Tibial nerve (tissue), 4 donors: ENCODE results near the gene ATOH8. TPM values are rescaled to one million over a fixed set of nuclear protein-coding genes. Genes with fewer than 3 reads are reported as not detected.

Source experiments
- DNase-seq, 2 donors: peaks; one replicate each; pipeline ENCODE4 v3.0.0-alpha.2; 2019; ENCODE audit warnings: low spot score in 2 of 2
- H3K27ac ChIP-seq, 4 donors: fragments of 200-600 bp; sonication (generic) in 3 of 4; one replicate each; pipeline ENCODE4 v1.5.1; 2017 to 2019; ENCODE audit warnings: mild to moderate bottlenecking in 1 of 4
- H3K27me3 ChIP-seq, 2 donors: fragments of 200-600 bp; sonication (generic) in 1 of 2; one replicate each; pipeline versions ENCODE4 v1.5.1 to v1.6.0; 2017 to 2019
- H3K36me3 ChIP-seq, 3 donors: fragments of 200-600 bp; sonication (generic); one replicate each; pipeline ENCODE4 v1.5.1; 2018 to 2019
- H3K4me1 ChIP-seq, 4 donors: fragments of 200-600 bp; sonication (generic) in 3 of 4; one replicate each; pipeline ENCODE4 v1.5.1; 2017 to 2019
- H3K4me3 ChIP-seq, 4 donors: fragments of 200-600 bp; sonication (generic) in 3 of 4; one replicate each; pipeline ENCODE4 v1.5.1; 2017 to 2019; ENCODE audit warnings: mild to moderate bottlenecking in 1 of 4, moderate library complexity in 1 of 4
- H3K9me3 ChIP-seq, 4 donors: fragments of 200-600 bp; sonication (generic) in 3 of 4; one replicate each; pipeline ENCODE4 v1.5.1; 2017 to 2019
- EP300 ChIP-seq, 2 donors: sonication (generic); formaldehyde crosslinking; IDR thresholded peaks; one replicate each; pipeline ENCODE4 v1.6.1; 2017; ENCODE audit warnings: antibody characterized with exemption in 2 of 2, mild to moderate bottlenecking in 1 of 2
- POLR2A ChIP-seq, 2 donors: fragments of 450-650 bp; IDR thresholded peaks; one replicate each; pipeline ENCODE4 v1.6.1; 2017; ENCODE audit warnings: antibody characterized with exemption in 2 of 2, mild to moderate bottlenecking in 2 of 2, moderate library complexity in 2 of 2
- WGBS, 2 donors: methylation state at CpG; one replicate each; pipeline ENCODE4 v1.1.5; 2018; 5-methylcytosine and 5-hydroxymethylcytosine counted together
- total RNA-seq, 4 donors: library from RNA; depleted of rRNA; stranded (reverse); fragments of >200 nt; gene quantifications; one replicate each; pipeline ENCODE4 v1.1.0, GENCODE V29; 2016
- TF ChIP-seq, protein P1 (sequence below), 5 experiments: fragments of 200-600 bp in 3 of 5; fragments of 450-650 bp in 2 of 5; sonication (generic) in 3 of 5; IDR thresholded peaks; one replicate each; pipeline ENCODE4 v1.5.1; 2016 to 2019; ENCODE audit warnings: antibody characterized with exemption in 5 of 5, mild to moderate bottlenecking in 3 of 5, moderate library complexity in 2 of 5

ATOH8 gene
- total RNA-seq, 4 donors from 2014 or later, result 98.0 to 170 (median 119) TPM

DNA sequence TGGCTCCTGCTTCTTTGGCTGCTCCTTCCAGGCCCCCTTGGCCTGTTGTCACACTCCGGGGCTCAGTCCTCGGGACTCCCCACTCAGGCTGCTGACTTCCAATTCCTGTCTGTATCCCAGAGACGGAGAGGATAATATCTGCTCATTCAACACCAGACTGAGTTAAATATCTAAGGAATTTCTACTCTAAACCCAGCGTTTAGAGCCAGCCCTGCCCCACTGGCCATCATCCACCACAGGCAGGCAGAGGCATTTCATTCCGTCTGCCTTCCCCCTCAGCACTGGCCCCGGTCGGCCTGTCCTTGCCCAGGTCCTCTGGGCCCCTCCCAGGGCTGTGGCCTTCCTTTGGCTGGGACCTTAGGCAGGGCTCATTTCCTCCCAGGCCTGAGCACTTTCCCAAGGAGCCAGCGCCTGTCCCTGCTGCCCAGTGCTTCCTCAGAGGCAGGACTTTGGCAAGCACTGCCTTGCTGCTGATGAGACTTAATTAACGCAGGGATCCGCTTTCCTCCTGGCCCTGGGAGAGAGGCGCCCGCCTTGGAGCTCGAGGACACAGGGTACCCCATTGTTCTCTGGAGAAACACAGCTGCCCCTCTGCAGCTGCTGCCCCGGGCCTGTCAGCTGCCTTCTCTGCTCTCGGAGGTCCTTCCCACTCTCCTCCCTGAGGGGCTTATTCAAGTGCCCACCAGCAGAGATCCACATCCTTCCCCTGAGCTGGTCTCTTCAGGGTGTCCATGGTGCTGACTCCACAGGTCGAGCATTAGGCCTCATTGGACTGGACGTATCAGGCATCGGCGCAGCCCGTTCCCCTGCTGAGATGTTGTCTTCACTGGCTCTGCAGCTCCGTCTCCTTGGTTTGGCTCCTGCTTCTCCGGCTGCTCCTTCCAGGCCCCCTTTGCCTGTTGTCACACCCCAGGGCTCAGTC, 42.8 kb downstream of the ATOH8 start:
- H3K27ac ChIP-seq, result peak overlapping the region; percentile 54 to 92 (median 66)
- TF ChIP-seq, protein P1, sequence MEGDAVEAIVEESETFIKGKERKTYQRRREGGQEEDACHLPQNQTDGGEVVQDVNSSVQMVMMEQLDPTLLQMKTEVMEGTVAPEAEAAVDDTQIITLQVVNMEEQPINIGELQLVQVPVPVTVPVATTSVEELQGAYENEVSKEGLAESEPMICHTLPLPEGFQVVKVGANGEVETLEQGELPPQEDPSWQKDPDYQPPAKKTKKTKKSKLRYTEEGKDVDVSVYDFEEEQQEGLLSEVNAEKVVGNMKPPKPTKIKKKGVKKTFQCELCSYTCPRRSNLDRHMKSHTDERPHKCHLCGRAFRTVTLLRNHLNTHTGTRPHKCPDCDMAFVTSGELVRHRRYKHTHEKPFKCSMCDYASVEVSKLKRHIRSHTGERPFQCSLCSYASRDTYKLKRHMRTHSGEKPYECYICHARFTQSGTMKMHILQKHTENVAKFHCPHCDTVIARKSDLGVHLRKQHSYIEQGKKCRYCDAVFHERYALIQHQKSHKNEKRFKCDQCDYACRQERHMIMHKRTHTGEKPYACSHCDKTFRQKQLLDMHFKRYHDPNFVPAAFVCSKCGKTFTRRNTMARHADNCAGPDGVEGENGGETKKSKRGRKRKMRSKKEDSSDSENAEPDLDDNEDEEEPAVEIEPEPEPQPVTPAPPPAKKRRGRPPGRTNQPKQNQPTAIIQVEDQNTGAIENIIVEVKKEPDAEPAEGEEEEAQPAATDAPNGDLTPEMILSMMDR (IDR thresholded peaks at IDR 0.05), result no peak
- TF ChIP-seq POLR2A (IDR thresholded peaks at IDR 0.05) (no peak), EP300 (IDR thresholded peaks at IDR 0.05) (no peak)
- DNase-seq, result no peak
- no peaks in the 10 kb centered on the region for H3K27me3 ChIP-seq
- H3K4me1 ChIP-seq, result peaks cover 2 to 70% (median 51%) of the 10 kb centered on the region in 4 donors
- no peak overlapping the region for H3K4me3 ChIP-seq
- H3K9me3 ChIP-seq, result peaks cover 0 to 11% (median 0%) of the 10 kb centered on the region in 4 donors
- H3K36me3 ChIP-seq, result peaks cover 0 to 24% (median 0%) of the 10 kb centered on the region in 3 donors
- WGBS, 2 donors, result 36 to 48% methylated on average over 19 to 22 of the region's 22 CpGs

GRCh38 chr2:85797263-85797660, 43.5 kb downstream of the ATOH8 start:
- WGBS, 2 donors, result 88 to 90% methylated on average over 13 of the region's 13 CpGs
- no peaks in the 10 kb centered on the region for H3K27me3 ChIP-seq
- peaks cover 2 to 64% (median 50%) of the 10 kb centered on the region in 4 donors for H3K4me1 ChIP-seq
- no peak for DNase-seq
- H3K36me3 ChIP-seq, result peaks cover 0 to 29% (median 0%) of the 10 kb centered on the region in 3 donors
- peak overlapping the region in 3 of 4 donors; percentile 55 to 92 (median 78) for H3K27ac ChIP-seq
- TF ChIP-seq POLR2A (IDR thresholded peaks at IDR 0.05) (no peak), EP300 (IDR thresholded peaks at IDR 0.05) (no peak)
- TF ChIP-seq, protein P1 (IDR thresholded peaks at IDR 0.05), result no peak
- H3K4me3 ChIP-seq, result no peak overlapping the region
- H3K9me3 ChIP-seq, result peaks cover 0 to 13% (median 0%) of the 10 kb centered on the region in 4 donors

- DNase-seq, result no peak
- Histone ChIP-seq H3K9me3 (peaks cover 0 to 15% (median 0%) of the 10 kb centered on the region in 4 donors), H3K4me1 (peaks cover 0 to 57% (median 44%) of the 10 kb centered on the region in 4 donors), H3K27me3 (no peaks in the 10 kb centered on the region), H3K36me3 (peaks cover 0 to 32% (median 0%) of the 10 kb centered on the region in 3 donors), H3K4me3 (no peak overlapping the region), H3K27ac (peak overlapping the region in 1 of 4 donors; percentile 78)
- TF ChIP-seq POLR2A (IDR thresholded peaks at IDR 0.05) (no peak), EP300 (IDR thresholded peaks at IDR 0.05) (peak in 1 of 2 donors; percentile 6)
- TF ChIP-seq, protein P1 (IDR thresholded peaks at IDR 0.05), result peak in 4 of 5 experiments; percentile 14 to 46 (median 32)
- 72 to 75% methylated on average over 6 of the region's 6 CpGs for WGBS, 2 donors
Measured at GRCh38 chr2:85797921-85798320, 44.1 kb downstream of the ATOH8 start.

DNA sequence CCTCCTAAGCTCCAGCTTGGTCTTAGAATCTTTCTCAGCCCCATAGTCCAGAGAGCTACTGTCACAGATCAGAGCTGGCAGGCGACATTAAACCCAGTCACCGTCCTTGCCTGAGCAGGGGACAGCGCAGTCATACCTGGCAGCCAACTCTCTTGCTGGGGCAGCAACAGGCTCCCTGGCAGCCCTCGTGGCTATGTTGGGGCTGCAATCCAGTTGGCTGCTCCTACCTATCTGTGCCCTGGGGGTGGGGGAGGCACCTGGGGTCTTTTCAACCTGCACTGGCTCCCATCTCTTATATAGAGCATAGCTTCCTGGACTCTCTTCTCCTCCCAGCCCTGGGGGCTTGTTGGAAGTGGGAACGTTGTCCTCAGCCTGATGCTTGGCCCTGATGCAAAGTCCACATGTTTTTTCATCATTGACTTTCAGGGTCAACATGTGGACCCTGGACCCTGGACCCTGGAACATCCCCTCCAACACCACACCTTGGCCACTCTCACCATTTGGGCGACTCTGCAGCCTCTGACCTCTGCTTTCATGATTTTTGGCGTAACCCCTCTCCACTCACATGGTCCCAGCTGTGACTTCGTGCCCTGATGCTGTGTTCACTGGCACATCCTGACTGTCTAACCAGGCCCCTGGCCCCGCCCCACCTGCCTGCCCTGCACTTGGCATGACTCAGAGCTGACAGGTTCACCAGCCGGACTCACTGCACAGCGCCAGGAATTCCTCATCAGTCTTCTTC, 45.6 kb downstream of the ATOH8 start:
- Histone ChIP-seq H3K27me3 (no peaks in the 10 kb centered on the region), H3K4me3 (no peak overlapping the region), H3K4me1 (peaks cover 0 to 43% (median 30%) of the 10 kb centered on the region in 4 donors), H3K36me3 (peaks cover 0 to 32% (median 0%) of the 10 kb centered on the region in 3 donors), H3K9me3 (peaks cover 0 to 15% (median 0%) of the 10 kb centered on the region in 4 donors), H3K27ac (peak overlapping the region in 1 of 4 donors; percentile 78)
- DNase-seq, result no peak
- 82 to 83% methylated on average over 10 to 11 of the region's 11 CpGs for WGBS, 2 donors
- TF ChIP-seq, protein P1 (IDR thresholded peaks at IDR 0.05), result no peak
- TF ChIP-seq POLR2A (IDR thresholded peaks at IDR 0.05), result no peak
- TF ChIP-seq EP300 (IDR thresholded peaks at IDR 0.05), result no peak
